NCI-H187 (cell line): Measurements from ENCODE around the gene ICAM3.
"Not testable (repeated sequence)": the region's sequence is repeated elsewhere in the genome, so short reads cannot be mapped to it uniquely, and the experiment has no call there.

Source experiments
- DNase-seq, 2 experiments: peaks; one replicate each; lab custom pipeline; 2025; lab: John Stamatoyannopoulos, UW

ICAM3 gene

DNA sequence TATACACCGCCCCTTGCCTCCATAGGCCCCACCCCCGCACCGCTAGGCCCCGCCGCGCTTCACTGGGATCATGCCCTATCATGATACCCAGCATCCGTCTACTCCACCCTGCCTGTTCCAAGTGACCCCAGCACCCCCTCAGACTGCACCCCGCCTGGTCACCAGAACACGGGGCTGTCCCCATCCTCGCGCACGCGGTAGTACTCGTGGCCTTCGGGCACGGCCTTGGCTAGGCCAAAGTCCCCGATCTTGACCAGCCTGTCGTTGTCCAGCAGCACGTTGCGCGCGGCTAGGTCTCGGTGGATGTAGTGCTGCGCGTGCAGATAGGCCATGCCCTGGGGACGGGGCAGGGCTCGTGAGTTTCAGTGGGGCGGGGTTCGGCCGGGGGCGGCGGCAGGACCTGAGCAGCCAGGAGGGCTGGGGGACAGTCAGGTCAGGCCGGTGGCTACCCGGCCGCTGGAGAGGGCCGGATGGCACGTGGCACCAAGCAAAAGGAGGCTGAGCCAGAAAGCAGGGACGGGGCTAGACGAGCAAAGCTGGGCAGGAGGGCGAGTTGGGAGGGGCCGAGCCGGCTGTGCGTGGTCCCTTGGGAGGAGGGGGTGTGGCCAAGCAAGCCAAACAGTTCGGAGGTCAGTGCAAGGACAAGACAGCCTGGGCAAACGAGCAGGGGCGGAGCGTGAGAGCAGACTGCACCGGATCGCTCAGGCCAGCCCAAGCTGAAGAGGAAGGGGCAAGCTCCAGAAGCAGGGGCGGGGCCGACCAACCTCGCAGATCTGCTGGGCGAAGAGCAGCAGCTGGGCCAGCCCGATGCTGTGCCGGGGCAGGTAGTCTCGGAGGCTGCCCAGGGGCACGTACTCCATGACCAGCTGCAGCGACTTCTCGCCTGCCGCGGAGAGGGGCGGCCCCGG is 13.6 kb upstream of the ICAM3 start:
- peak in 1 of 2 experiments; percentile 12 for DNase-seq

DNA sequence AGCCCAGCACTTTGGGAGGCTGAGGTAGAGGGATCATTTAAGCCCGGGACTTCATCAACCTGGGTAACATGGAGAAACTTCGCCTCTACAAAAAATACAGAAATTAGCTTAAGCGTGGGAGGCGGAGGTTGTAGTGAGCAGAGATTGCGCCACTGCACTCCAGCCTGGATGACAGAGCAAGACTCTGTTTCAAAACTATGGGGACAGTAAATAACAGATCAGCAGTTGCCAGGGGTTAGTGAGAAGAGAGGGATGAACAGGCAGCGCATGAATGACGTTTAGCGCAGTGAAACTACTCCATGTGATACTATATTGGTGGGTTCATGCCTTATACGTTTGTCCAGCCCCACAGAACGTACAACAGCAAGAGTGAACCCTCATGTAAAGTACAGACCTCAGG is 7.1 kb upstream of the ICAM3 start:
- DNase-seq, result no peak

DNA sequence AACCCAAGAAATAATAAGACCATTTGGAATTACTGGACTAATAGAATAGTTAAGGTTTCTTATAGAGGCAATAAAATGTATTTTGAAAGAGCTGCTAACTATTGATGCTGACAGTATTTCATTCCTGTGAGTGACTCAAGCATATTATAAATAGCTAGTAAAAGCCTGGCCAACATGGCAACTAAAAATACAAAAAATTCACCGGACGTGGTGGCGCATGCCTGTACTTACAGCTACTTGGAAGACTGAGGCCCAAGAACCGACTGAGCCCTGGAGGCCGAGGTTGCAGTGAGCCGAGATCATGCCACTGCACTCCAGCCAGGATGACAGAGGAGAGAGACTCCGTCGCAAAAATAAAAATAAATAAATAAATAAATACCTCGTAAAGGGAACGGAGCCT is 5.4 kb upstream of the ICAM3 start:
- DNase-seq, result no peak

DNA sequence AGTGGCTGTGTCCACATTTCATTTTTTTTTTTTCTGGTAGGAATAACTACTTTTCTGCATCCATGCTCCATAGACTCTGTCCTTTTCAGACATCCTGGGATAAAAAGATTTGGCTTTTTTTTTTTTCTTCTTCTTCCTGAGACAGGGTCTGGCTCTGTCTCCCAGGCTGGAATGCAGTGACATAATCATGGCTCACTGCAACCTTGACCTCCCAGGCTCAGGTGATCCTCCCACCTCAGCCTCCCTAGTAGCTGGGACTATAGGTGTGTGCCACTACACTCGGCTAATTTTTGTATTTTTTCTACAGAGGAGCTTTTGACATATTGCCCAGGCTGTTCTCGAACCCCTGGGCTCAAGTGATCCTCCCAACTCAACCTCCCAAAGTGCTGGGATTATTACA is 4.1 kb upstream of the ICAM3 start:
- DNase-seq, result no peak

DNA sequence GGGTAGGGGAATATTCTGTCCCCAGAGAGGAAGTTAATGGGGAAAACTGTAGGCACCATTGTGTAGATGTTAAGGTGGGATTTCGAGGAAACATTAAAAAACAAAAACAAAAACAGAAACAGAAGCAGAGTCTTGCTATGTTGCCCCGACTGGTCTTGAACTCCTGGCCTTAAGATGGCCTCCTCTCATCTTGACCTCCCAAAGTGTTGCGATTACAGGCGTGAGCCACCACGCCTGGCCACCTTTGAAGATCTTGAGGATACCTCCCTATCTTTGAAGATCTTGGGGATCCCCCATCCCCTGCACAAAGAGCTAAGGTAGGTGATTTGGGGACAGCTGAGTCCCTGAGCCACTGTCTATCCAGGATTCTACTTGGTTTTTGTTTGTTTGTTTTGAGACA is 553 bp upstream of the ICAM3 start:
- DNase-seq, result no peak

DNA sequence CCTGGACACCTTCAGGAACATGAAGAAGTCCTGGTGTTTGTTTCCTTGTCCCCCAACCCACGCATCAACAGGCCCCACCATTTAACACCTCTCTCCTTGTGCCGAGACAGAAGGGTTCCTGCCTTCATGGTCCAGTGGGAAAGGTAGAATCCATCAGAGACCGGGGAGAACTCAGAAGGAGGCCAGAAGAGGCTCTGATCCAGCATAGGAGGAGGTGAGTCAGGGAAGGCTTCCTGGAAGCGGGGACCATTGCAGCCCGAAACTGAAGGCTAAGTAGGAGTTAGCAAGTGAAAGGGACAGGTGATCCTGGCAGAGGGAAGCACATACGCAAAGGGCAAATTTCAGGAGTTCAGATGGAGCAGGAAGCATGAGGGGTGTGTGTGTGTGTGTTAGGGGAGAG is 484 bp downstream of the ICAM3 start:
- DNase-seq, result no peak

DNA sequence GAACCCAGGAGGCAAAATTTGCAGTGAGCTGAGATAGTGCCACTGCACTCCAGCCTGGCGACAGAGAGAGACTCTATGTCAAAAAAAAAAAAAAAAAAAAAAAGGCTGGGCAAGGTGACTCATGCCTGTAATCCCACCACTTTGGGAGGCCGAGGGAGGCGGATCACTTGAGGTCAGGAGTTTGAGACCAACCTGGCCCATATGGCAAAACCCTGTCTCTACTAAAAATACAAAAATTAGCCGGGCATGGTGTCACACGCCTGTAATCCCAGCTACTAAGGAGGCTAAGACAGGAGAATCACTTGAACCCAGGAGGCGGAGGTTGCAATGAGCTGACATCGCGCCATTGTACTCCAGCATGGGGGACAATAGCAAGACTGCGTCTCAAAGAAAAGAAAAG is 2.7 kb downstream of the ICAM3 start:
- not testable (repeated sequence) for DNase-seq

DNA sequence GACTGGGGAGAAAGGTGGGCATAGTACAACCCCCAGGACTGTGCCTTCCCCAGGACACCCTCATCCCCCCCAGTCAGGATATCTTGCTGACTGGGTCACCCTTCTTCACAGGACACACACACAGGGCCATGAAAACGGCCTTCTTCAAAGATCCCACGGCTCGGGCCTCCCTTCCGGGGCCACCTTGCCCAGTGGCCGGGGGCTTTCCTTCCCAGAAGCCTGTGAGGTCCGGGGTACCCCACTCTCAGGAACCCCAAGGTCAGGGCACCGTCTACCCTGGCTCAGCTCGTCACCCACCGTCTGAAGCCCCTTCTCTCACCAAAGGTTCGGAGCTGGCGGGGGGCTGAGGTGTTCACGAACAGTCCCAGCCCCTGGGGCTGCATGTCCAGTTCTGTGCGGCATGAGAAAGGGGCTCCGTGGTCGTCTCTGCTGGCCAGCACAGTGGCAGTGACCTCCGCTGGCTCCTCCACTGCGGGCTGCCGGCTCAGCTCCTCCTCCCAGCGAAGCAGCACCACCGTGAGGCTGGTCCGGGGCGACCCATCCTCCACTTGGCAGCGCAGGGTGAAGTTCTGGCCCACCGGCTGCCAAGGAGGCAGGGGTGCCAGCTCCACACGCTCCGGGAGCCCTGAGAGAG is 4.0 kb downstream of the ICAM3 start:
- no peak for DNase-seq

DNA sequence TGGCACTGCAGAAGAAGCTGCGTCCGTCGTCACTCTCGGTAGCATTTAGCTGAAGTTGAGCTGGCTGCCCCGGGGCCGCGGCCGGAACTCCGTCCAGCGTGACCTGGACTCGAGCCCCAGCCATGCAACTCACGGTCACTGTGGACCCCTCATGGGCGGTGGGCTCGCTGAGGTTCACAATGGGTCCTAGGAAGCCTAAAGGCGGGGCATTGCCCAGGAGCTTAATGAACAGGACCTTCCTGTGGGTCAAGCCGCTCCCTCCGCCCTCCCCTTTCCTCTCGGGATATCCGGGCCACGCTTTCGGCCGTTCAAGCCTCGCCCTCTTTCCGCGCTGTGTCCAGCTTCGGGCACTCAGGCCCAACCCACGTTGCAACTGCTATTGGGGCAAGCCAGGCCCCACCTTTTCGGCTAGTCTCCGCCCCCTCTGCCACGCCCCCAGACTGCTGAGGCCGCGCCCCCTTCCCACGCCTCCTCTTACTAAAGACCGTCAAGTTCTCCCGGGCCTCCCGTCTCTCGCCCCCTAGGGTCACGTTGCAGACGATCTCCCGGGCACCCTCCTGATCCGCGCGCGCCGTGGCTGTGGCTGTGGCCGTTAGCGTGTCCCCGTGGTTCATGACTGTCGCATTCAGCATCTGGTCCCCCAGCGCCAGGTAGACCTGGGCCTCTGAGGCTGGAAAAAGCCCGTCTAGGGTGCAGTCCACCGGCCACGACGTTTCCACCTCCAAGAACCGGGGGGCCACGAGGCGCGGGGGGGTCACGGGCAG is 4.7 kb downstream of the ICAM3 start:
- DNase-seq, result peak; percentile 37 to 50

DNA sequence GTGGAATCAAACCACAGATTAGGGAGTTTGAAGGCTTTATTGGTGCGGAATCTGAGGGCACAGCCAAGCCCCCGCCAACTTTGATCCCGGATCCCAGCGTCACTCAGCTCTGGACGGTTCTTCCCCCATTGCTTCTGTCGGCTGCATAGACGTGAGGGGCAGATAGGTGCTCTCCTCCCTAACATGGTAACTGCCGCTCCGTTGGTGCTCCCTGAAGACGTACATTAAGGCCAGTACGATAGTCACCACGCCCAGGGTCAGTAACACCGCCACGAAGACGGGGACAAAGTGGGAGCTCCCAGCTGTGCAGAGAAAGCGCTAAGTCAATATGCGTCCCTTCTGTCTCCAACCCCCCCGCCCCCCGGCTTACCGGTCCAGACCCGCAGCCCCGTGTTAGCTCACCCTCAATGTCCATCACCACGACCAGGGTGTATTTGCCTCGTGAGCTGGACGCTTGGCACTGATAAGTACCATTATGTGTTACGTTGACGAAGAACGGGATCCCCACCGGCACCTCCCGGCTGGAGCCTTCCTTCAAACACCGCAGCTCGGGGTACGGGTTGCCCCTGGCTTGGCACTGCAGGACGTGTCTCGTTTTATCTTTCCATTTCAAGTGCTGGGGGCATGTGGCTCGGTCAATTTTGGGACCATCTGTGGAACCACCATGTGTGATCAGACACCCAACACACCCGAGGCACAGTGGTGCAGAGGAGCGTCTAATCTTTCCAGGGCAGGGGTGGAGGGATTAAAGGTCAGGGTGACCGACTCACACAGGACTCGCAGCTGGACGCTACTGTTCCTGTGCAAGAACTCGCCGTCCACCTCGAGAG is 5.5 kb downstream of the ICAM3 start:
- no peak for DNase-seq

DNA sequence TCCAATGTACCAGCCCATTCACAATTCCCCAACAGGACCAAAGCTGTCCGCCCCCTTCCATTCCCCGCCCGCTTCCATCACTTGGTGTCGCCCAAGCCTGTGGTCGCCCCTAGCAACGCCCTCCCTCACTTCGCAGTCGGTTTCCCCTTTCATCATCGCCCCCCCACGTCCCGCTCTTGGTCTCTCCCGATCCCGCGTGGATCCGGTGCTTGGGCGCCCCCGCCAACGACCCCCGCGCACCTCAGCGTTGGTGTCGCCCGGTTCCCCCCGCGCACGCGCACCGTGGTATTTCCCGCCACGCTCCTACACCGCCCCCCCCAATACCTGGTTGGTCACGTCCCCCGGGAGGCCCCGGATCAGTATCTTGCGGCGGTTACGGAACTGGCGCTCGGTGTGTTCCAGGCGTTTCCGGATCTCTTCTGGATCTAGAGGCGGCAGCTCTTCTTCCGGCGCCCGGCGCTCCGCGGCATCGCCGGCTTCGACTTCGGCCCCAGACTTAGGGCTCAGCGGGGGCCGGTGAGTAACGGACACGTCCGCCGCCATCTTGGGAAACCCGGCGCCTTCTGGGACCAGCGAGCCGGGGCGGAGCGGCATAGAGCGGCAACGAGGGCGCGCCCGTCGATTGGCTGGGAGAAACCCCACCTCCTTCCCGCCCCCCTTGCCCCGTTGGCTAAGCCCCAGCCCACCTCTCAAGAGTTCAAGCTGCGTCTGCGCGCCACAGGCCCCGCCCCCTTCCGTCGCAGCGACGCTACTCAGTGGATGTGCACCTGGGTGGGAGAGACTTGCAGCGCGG is 6.3 kb downstream of the ICAM3 start, which contains the start of gene RAVER1:
Gene RAVER1, minus strand, starts transcription at position 565 of the 793 bp plus-strand sequence. Its CDS starts 22 bp downstream, at position 543.
- peak; percentile 90 for DNase-seq

DNA sequence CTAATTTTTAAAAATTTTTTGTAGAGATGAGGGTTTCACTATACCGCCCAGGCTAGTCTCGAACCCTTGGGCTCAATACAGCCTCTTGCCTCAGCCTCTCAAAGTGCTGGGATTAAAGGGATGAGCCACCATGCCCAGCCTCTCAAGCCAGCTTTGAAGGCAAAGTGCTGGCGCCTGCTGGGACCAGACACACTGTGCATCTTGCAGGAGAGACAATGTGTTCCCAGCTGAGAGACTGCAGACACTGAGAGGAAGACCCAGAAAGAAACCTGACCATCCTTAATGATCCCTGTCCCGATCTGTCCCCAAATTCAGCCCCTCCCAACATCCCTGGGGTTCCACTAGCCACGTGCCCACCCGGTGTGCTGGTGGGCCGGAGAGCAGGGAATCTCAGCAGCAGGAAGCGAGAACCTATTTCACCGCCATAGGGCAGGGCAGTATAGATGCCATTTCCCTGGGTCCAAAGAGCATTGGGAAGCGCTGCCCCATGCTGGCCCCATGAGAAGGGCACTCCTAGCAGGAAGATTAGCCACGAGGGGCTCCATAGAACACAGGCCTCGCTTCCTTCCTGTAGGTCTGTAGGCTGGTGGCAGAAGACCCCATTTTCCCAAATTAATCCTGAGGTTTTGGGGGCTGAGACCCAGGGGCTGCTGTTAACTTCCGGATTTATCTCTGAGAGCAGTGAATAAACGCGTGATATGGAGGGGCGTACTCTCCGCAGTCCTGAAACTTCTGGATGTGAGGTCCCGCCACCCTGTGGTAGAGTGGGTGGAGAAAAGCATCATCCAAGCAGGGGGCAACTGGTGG is 7.1 kb downstream of the ICAM3 start:
- no peak for DNase-seq

DNA sequence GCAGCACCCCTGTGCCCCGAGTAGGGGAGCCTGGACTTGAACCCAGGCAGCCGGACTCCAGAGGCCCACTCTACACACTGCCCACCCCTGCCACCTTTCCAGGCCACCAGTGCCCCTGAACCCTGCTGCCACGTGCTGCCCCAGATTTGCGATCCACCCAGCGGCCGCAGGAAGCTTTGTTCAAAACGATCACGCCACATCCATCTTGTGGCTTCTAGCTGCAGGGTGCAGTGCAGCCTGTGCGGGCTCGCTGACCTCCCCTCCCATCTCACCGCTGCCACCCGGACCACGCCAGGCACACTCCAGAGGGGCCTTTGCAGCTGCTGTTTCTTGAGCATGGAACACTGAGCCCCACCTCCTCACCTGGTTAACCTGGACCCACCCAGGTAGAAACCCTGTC is 9.9 kb downstream of the ICAM3 start:
- no peak for DNase-seq

DNA sequence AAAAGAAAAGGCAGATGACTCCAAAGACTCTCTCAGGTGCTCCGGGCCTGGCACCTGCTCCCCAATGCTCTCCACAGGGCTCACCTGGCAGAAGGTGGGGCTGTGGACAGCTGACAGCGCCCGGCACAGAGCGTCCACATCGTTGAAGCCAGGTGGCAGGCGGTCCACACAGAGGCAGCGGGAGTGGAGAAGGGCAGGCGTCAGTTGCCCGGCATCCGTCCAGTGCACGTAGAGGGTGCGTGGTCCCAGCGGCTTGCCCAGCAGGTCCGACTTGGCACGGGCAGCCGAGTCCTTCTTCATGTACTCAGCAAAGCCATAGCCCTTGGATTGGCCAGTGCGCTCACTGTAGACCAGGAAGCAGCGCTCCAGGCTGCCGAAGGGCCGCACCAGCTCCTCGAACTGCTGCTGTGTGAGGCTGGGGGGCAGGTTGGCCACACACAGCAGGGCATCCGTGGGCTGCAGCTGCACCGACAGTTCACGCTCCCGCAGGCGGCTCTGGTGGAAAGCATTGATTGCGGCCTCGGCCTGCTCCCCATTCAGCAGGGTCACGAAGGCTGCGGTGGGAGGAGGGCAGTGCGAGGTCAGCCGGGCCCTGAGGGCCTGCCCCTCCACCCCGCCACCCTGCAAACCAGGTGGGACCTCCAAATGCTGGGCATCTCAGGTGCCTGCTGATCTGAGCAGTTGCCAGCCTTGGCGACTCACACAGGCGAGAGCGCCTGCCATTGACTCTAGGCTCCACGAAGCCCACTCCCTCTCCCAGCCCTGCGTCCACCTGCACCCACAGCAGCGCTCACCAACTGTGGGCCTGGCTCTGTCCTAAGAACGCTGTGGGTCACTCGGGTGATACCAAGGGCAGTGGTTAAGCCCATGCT is 10.6 kb downstream of the ICAM3 start:
- DNase-seq, result no peak

DNA sequence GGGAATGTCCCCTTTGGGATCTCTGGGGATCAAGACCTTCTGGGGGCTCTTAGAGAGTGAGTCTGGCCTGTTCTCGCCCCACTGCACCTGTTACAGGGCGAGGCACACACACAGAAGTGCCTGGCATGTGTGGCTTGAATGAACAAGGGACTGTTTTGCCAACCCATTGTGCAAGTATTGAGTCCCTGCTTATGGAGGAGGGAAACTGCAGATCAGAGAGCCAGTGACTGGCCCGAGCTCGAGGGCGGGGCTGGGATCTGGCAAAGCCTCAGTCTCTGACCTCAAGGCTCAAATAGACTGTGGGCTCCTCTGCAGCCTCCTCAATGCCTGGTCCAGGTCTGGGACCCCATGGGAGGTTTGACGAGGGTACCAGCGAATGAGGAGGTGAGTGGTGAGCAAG is 11.6 kb downstream of the ICAM3 start:
- DNase-seq, result no peak

DNA sequence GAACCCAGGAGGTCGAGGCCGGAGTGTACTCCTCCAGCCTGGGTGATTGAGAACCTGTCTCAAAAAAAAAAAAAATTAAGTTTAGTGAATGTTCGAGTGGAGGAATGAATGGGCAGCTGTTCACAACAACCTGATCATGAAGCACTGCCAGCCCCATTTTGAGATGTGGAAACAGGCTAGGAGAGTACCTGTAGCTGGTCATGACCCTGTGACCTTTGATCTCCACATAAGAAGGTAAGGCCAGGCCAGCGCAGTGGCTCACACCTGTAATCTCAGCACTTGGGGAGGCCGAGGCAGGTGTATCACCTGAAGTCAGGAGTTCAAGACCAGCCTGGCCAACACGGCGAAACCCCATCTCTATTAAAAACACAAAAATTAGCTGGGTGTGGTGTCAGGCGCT is 13.7 kb downstream of the ICAM3 start:
- no peak for DNase-seq

DNA sequence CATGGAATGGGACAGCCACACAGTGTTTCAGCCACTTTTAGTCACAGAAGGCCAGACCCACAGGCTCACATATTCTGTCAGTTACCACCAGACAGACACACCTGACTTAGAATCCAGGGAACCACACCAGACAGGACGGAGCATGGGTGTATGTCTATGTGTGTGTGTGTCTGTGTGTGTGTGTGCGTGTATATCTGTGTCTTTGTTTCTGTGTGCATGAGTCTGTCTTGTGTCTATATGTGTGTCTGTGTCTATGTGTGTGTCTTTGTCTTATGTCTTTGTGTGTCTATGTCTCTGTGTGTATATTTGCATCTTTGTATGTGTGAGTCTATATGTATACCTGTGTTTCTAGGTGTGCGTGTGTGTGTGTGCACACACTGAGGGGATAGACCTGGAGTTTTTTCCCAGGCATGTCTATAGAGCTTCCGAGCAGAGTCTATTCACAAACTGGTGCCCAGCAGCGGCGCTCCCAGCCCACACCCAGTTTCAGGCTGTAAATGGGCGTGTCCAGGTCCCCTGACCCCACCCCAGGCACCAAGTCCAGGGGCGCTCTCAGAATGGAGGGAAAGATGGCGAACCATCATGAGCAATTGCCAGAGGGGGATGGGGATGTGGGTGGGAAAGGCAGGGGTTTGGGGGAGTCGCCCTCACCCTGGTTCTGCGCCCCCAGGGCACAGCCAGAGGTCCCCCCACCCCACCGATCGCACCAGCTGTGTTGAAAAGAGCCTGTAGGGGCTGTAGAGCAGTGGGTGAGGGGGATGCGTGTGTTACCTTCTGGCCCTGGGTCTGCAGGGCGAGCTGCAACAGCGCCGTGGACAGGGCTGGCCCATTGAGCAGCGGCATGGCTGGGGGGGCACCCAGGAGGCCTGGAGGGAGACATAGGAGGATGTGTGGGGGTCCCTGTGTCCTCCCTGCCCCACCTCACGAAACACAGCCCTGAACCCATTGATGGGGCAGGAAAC is 17.3 kb downstream of the ICAM3 start:
- no peak for DNase-seq

DNA sequence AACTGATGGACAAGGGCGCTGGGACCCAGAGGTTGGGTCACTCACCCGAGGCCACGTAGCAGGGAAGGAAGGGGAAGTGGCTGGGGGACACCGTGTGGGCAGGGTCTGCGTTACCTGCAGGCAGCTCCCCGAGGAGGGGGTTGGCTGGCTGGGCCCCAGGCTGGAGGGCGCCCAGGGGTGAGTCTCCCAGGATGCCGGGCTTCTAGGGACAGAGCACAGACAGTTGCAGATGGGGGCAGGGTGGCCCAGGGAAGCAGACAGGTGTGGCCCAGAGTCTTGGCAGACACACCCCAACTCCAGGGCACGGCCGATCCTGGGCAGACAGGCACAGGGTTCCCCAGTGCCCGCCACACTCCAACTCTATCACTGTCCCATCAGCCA is 18.0 kb downstream of the ICAM3 start:
- DNase-seq, result no peak
